Kidney epithelial cell (primary cell): Measurements from ENCODE around the gene RPP25. TPM values are rescaled to one million over a fixed set of nuclear protein-coding genes. Genes with fewer than 3 reads are reported as not detected.

Experiments used
- DNase-seq: peaks from one replicate; pipeline ENCODE4 v3.0.0-alpha.2; 2010; ENCODE audit warnings: low read depth
- H3K27me3 ChIP-seq: 2 replicates; pipeline ENCODE4 v1.6.0; 2011; ENCODE audit warnings: low read length; ENCODE audit not compliant: control insufficient read depth, insufficient read depth
- H3K36me3 ChIP-seq: 2 replicates; pipeline ENCODE4 v1.5.1; 2011; ENCODE audit warnings: low read length; ENCODE audit not compliant: control insufficient read depth, insufficient read depth
- H3K4me3 ChIP-seq: 2 replicates; pipeline ENCODE4 v1.5.1; 2011; ENCODE audit warnings: low read depth, mild to moderate bottlenecking, control low read depth, low read length
- total RNA-seq: library from RNA; depleted of rRNA; stranded (reverse); fragments of >200 nt; gene quantifications from 2 replicates; pipeline ENCODE4 v1.2.3, GENCODE V29; 2015
- TF ChIP-seq, protein P1 (sequence below): IDR thresholded peaks from 2 replicates; pipeline ENCODE4 v1.5.1; 2011; ENCODE audit warnings: mild to moderate bottlenecking, moderate library complexity, low read length, control low read depth, inconsistent platforms; ENCODE audit not compliant: insufficient read depth, poor library complexity, severe bottlenecking

RPP25 gene
- total RNA-seq, 1 donor from 2014 or later = 9.6 TPM

GRCh38 chr15:74962671-74963070 lies 6.1 kb upstream of the RPP25 start:
- no peaks in the 10 kb centered on the region for H3K36me3 ChIP-seq
- TF ChIP-seq, protein P1, sequence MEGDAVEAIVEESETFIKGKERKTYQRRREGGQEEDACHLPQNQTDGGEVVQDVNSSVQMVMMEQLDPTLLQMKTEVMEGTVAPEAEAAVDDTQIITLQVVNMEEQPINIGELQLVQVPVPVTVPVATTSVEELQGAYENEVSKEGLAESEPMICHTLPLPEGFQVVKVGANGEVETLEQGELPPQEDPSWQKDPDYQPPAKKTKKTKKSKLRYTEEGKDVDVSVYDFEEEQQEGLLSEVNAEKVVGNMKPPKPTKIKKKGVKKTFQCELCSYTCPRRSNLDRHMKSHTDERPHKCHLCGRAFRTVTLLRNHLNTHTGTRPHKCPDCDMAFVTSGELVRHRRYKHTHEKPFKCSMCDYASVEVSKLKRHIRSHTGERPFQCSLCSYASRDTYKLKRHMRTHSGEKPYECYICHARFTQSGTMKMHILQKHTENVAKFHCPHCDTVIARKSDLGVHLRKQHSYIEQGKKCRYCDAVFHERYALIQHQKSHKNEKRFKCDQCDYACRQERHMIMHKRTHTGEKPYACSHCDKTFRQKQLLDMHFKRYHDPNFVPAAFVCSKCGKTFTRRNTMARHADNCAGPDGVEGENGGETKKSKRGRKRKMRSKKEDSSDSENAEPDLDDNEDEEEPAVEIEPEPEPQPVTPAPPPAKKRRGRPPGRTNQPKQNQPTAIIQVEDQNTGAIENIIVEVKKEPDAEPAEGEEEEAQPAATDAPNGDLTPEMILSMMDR = no peak
- no peak for DNase-seq
- no peak overlapping the region for H3K4me3 ChIP-seq
- H3K27me3 ChIP-seq = peaks cover 7% of the 10 kb centered on the region

GRCh38 chr15:74962219-74962618 lies 5.6 kb upstream of the RPP25 start:
- Histone ChIP-seq H3K36me3 (no peaks in the 10 kb centered on the region), H3K4me3 (no peak overlapping the region), H3K27me3 (peaks cover 8% of the 10 kb centered on the region)
- no peak for DNase-seq
- TF ChIP-seq, protein P1 = no peak

DNA sequence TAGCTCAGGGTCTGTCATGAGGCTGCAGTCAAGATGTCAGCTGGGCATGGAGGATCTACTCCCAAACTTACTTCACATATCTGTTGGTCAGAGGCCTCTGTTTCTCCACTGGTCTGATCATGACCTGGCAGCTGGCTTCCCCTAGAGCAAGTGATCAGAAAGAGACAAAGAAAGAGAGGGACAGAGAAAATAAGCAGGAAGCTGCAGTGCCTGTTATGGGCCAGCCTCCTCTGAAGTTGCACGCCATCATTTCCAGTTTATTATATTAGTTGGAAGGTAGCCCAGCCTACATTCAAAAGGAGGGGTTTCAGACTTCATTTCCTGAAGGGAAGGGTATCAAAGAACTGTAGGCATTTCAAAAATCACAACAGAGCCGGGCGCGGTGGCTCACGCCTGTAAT lies 5.0 kb upstream of the RPP25 start:
- TF ChIP-seq, protein P1 = no peak
- no peaks in the 10 kb centered on the region for H3K36me3 ChIP-seq
- no peak for DNase-seq
- H3K27me3 ChIP-seq = peaks cover 9% of the 10 kb centered on the region
- no peak overlapping the region for H3K4me3 ChIP-seq

- peaks cover 11% of the 10 kb centered on the region for H3K27me3 ChIP-seq
- DNase-seq = no peak
- no peak overlapping the region for H3K4me3 ChIP-seq
- no peaks in the 10 kb centered on the region for H3K36me3 ChIP-seq
- TF ChIP-seq, protein P1 = no peak
Measured at GRCh38 chr15:74960995-74961588, 4.5 kb upstream of the RPP25 start.

DNA sequence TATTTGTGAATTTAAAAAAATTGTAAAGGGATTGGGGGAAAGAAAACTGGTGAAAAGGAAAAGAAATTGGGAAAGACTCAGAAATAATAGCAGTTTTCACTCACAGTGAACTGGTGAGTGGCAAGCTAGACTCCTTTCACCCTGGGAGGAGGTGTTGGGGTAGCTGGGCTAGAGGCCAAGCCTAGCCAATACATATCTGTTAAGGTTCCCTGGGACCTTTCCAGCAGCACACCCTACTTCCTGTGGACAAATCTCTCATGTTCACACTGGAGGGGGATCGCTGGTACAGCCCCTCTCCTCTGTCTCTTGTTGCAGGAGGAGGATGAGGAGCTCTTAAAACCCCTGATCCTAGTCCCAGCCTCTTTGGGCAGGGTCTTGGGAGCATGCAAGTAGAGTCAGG lies 3.7 kb upstream of the RPP25 start:
- Histone ChIP-seq H3K27me3 (peaks cover 13% of the 10 kb centered on the region), H3K4me3 (no peak overlapping the region), H3K36me3 (no peaks in the 10 kb centered on the region)
- no peak for DNase-seq
- TF ChIP-seq, protein P1 = no peak

GRCh38 chr15:74959586-74959939 lies 3.0 kb upstream of the RPP25 start:
- Histone ChIP-seq H3K27me3 (peaks cover 13% of the 10 kb centered on the region), H3K36me3 (no peaks in the 10 kb centered on the region), H3K4me3 (no peak overlapping the region)
- TF ChIP-seq, protein P1 = no peak
- DNase-seq = no peak
